Panc1 (cell line): ENCODE results near the gene NINL.

Experiments
- CTCF ChIP-seq: fragments of 450-650 bp; IDR thresholded peaks from 2 replicates; pipeline ENCODE4 v1.5.1; 2017; ENCODE audit warnings: mild to moderate bottlenecking
- POLR2AphosphoS5 ChIP-seq: IDR thresholded peaks from 2 replicates; pipeline ENCODE4 v1.6.1; 2012; ENCODE audit warnings: mild to moderate bottlenecking, low read depth, low read length, moderate library complexity
- TCF7L2 ChIP-seq: IDR thresholded peaks from 2 replicates; pipeline ENCODE4 v1.6.1; 2011; ENCODE audit warnings: mild to moderate bottlenecking, low read depth, low read length, inconsistent platforms

- TF ChIP-seq CTCF (no peak), TCF7L2 (no peak), POLR2AphosphoS5 (no peak; the same call in 1 of the 2 replicates)
Observed at GRCh38 chr20:25489221-25489871, 96.0 kb downstream of the NINL start.
